ENCODE results near the gene SH3BP2.

DNA sequence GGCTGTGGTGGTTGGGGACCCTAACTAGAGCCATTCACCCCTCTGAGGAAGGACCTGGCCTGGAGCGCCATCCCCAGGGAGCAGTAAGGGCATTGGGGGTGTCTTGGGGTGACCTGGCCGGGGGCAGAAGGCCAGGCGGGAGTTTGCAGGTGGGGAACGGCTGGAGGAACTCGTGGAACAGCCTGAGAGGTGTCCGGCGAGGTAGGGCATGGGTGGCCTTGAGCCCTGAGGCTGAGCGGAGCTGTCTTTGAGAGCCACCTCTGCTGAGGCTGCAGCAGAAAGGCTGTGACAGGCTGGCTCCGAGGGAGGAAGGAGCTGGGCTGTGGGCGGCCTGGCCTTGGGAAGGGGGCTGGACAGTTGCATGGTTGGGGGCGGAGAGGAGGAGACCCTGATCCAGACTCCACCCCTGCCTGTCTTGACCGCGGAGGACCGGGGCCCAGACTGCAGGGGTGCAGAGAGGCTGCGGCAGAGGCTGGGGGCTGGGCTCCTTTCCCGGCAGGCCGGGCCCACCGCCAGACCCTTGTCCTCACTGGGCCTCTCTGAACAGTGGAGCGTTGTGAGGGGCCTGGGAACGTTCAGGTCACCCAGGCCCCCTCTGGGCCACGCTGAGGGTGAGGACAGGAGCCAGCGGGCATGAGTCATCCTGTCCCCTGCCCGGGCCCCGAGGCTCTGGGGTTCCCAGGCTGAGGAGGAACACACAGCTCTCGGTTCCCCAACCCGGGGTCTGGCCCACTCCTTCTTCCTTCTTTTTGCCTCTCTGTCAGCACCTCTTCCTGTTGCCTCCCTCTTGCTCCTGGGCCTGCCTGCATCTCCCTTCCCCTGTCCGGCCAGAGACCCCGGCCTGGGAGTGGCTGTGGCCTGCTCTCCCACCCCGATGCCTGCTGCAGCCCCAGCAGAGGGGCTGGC, 8.1 kb downstream of the SH3BP2 start:
- TF ChIP-seq, protein P1, sequence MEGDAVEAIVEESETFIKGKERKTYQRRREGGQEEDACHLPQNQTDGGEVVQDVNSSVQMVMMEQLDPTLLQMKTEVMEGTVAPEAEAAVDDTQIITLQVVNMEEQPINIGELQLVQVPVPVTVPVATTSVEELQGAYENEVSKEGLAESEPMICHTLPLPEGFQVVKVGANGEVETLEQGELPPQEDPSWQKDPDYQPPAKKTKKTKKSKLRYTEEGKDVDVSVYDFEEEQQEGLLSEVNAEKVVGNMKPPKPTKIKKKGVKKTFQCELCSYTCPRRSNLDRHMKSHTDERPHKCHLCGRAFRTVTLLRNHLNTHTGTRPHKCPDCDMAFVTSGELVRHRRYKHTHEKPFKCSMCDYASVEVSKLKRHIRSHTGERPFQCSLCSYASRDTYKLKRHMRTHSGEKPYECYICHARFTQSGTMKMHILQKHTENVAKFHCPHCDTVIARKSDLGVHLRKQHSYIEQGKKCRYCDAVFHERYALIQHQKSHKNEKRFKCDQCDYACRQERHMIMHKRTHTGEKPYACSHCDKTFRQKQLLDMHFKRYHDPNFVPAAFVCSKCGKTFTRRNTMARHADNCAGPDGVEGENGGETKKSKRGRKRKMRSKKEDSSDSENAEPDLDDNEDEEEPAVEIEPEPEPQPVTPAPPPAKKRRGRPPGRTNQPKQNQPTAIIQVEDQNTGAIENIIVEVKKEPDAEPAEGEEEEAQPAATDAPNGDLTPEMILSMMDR (IDR thresholded peaks at IDR 0.05 in 8 of 11, conservative IDR thresholded peaks at IDR 0.05 in 3 of 11), result no peak
- TF ChIP-seq POLR2A (IDR thresholded peaks at IDR 0.05), result no peak
